Measurements from ENCODE around the gene DYNLT4. TPM values are rescaled to one million over a fixed set of nuclear protein-coding genes. Genes with fewer than 3 reads are reported as not detected.

DYNLT4 gene
- total RNA-seq, 2 donors from 2014 or later: 0.64 TPM; not detected in 1

DNA sequence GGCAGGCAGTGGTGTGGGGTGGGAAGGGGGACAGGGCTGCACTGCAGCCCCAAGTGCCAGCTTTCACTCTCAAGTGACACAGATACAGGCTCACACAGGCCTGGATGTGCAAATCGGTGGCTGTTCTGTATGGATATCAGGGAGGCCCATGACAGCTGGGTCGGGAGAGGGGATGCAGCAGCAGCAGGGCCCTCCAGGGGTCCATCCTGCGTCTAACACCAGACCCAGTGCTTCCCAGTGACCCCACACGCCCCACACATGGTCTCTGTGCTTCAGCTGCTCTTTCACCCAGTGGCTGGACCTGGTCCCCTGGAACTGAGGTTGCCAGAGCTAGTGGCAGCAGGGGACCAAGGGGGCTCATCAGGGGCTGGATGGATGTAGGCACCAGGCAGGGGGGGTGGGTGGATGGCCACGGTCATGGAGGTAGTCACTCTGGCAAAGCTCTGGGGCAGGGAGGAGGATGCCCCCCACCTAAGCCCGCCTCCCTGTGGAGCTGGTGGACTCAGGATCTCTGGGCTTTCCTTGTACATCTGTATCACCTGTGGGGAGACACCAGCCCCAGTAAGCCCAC lies 15.1 kb upstream of the DYNLT4 start:
- Histone ChIP-seq H3K9ac (ENCODE audit: extremely low read depth, low read length, poor library complexity, severe bottlenecking) (no peak overlapping the region), H3K9me3 (ENCODE audit: control insufficient read depth, low read length) (no peaks in the 10 kb centered on the region), H3K4me1 (ENCODE audit: control insufficient read depth, insufficient read depth, low read length) (no peaks in the 10 kb centered on the region), H3K27me3 (ENCODE audit: control insufficient read depth, insufficient read depth, low read length, poor library complexity, severe bottlenecking) (no peaks in the 10 kb centered on the region), H3K27ac (ENCODE audit: low read depth, low read length) (no peak overlapping the region), H3K36me3 (ENCODE audit: control insufficient read depth, insufficient read depth, low read length) (no peaks in the 10 kb centered on the region), H3K4me3 (ENCODE audit: low read length) (no peak overlapping the region)
- WGBS, 2 experiments (ENCODE audit: insufficient coverage in 1 of 2, insufficient read length in 1 of 2): 87 to 90% methylated on average over 2 to 6 of the region's 6 CpGs
- peaks cover 5% of the 10 kb centered on the region for H3K27me3 Mint-ChIP-seq (ENCODE audit: insufficient read depth)
- H3K36me3 Mint-ChIP-seq (ENCODE audit: low read depth): no peaks in the 10 kb centered on the region
- H3K4me1 Mint-ChIP-seq: peaks cover 17% of the 10 kb centered on the region
- TF ChIP-seq, protein P1, sequence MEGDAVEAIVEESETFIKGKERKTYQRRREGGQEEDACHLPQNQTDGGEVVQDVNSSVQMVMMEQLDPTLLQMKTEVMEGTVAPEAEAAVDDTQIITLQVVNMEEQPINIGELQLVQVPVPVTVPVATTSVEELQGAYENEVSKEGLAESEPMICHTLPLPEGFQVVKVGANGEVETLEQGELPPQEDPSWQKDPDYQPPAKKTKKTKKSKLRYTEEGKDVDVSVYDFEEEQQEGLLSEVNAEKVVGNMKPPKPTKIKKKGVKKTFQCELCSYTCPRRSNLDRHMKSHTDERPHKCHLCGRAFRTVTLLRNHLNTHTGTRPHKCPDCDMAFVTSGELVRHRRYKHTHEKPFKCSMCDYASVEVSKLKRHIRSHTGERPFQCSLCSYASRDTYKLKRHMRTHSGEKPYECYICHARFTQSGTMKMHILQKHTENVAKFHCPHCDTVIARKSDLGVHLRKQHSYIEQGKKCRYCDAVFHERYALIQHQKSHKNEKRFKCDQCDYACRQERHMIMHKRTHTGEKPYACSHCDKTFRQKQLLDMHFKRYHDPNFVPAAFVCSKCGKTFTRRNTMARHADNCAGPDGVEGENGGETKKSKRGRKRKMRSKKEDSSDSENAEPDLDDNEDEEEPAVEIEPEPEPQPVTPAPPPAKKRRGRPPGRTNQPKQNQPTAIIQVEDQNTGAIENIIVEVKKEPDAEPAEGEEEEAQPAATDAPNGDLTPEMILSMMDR (conservative IDR thresholded peaks at IDR 0.05): no peak
- H3K9me3 Mint-ChIP-seq: no peaks in the 10 kb centered on the region
- H3K27ac Mint-ChIP-seq: no peak overlapping the region
- H3K4me3 Mint-ChIP-seq: no peak overlapping the region
- DNase-seq: peak; percentile 50

DNA sequence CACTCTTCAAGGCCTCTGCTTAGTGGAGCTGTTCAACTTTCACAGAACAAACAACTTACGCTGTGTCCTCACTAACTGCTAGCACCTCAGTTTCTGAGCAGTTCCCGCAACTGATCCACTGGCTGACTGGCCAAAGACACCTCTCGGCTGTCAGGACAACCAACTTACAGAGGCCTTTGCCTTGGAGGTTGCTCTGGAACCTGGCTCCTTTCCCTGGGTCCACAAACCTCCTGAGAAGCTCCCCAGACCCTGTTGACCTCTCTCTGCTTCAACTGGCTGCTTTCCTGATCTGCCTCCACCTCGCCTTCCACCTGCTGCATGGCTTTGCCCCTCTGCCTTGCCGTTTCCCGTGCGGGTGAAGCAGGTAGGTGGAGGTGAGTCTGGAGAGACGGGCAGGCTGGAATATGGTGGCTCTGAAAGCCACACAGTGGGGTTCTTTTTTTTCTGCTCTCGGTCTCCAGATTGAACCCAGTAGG lies 14.1 kb upstream of the DYNLT4 start:
- no peaks in the 10 kb centered on the region for H3K4me1 ChIP-seq (ENCODE audit: control insufficient read depth, insufficient read depth, low read length)
- H3K36me3 ChIP-seq (ENCODE audit: control insufficient read depth, insufficient read depth, low read length): no peaks in the 10 kb centered on the region
- H3K27me3 ChIP-seq (ENCODE audit: control insufficient read depth, insufficient read depth, low read length, poor library complexity, severe bottlenecking): no peaks in the 10 kb centered on the region
- DNase-seq: peak; percentile 50
- Mint-ChIP-seq H3K4me3 (peak overlapping the region; percentile 65), H3K36me3 (ENCODE audit: low read depth) (no peaks in the 10 kb centered on the region), H3K27me3 (ENCODE audit: insufficient read depth) (peaks cover 5% of the 10 kb centered on the region), H3K4me1 (peaks cover 17% of the 10 kb centered on the region), H3K9me3 (no peaks in the 10 kb centered on the region), H3K27ac (peak overlapping the region; percentile 100)
- no peak overlapping the region for H3K4me3 ChIP-seq (ENCODE audit: low read length)
- TF ChIP-seq, protein P1 (conservative IDR thresholded peaks at IDR 0.05): no peak
- H3K9ac ChIP-seq (ENCODE audit: extremely low read depth, low read length, poor library complexity, severe bottlenecking): no peak overlapping the region
- H3K27ac ChIP-seq (ENCODE audit: low read depth, low read length): no peak overlapping the region
- WGBS, 2 experiments (ENCODE audit: insufficient coverage in 1 of 2, insufficient read length in 1 of 2): 91 to 95% methylated on average over 7 to 9 of the region's 9 CpGs
- no peaks in the 10 kb centered on the region for H3K9me3 ChIP-seq (ENCODE audit: control insufficient read depth, low read length)

- H3K4me3 Mint-ChIP-seq: peak overlapping the region; percentile 65
- H3K9me3 ChIP-seq (ENCODE audit: control insufficient read depth, low read length): no peaks in the 10 kb centered on the region
- no peaks in the 10 kb centered on the region for H3K36me3 ChIP-seq (ENCODE audit: control insufficient read depth, insufficient read depth, low read length)
- H3K4me1 ChIP-seq (ENCODE audit: control insufficient read depth, insufficient read depth, low read length): no peaks in the 10 kb centered on the region
- peaks cover 5% of the 10 kb centered on the region for H3K27me3 Mint-ChIP-seq (ENCODE audit: insufficient read depth)
- peaks cover 18% of the 10 kb centered on the region for H3K4me1 Mint-ChIP-seq
- no peaks in the 10 kb centered on the region for H3K36me3 Mint-ChIP-seq (ENCODE audit: low read depth)
- no peaks in the 10 kb centered on the region for H3K9me3 Mint-ChIP-seq
- no peak for DNase-seq
- no peaks in the 10 kb centered on the region for H3K27me3 ChIP-seq (ENCODE audit: control insufficient read depth, insufficient read depth, low read length, poor library complexity, severe bottlenecking)
- H3K9ac ChIP-seq (ENCODE audit: extremely low read depth, low read length, poor library complexity, severe bottlenecking): peak overlapping the region; percentile 99
- H3K27ac ChIP-seq (ENCODE audit: low read depth, low read length): peak overlapping the region; percentile 99
- WGBS, 2 experiments (ENCODE audit: insufficient coverage in 1 of 2, insufficient read length in 1 of 2): 59% methylated on average over 16 to 25 of the region's 25 CpGs
- H3K4me3 ChIP-seq (ENCODE audit: low read length): peak overlapping the region; percentile 78
- H3K27ac Mint-ChIP-seq: peak overlapping the region; percentile 100
- TF ChIP-seq, protein P1 (conservative IDR thresholded peaks at IDR 0.05): no peak
Observed at GRCh38 chr1:44820328-44821239, 13.4 kb upstream of the DYNLT4 start.

All from endodermal cell (in vitro differentiated cells).